GM19452 (cell line): Measurements from ENCODE around the gene TP53BP2.
A peak's percentile ranks its signal among the peaks of the same experiment; 100 is the strongest.

ENCODE experiments used
- ATAC-seq: cut with Tn5 transposase; IDR thresholded peaks from one replicate; pipeline ENCODE4 v1.9.1; 2021; ENCODE audit not compliant: unreplicated experiment

TP53BP2 gene

GRCh38 chr1:223770621-223771315 lies 75.0 kb downstream of the TP53BP2 start:
- no peak for ATAC-seq

- ATAC-seq, result no peak
These were observed 79.9 kb downstream of the TP53BP2 start for GRCh38 chr1:223765719-223766340.

- no peak for ATAC-seq
These were observed 80.6 kb downstream of the TP53BP2 start for GRCh38 chr1:223765036-223765718.

GRCh38 chr1:223763881-223764280 lies 81.9 kb downstream of the TP53BP2 start:
- ATAC-seq, result no peak

GRCh38 chr1:223763251-223763650 lies 82.5 kb downstream of the TP53BP2 start:
- ATAC-seq, result no peak

- ATAC-seq, result no peak
These were observed 84.3 kb downstream of the TP53BP2 start for GRCh38 chr1:223761411-223761810.

- ATAC-seq, result no peak
These were observed 84.9 kb downstream of the TP53BP2 start for GRCh38 chr1:223760833-223761232.

- no peak for ATAC-seq
These were observed 86.5 kb downstream of the TP53BP2 start for GRCh38 chr1:223759273-223759672.

- no peak for ATAC-seq
These were observed 87.0 kb downstream of the TP53BP2 start for GRCh38 chr1:223758734-223759133.

GRCh38 chr1:223756806-223757700 lies 88.7 kb downstream of the TP53BP2 start:
- ATAC-seq, result no peak

GRCh38 chr1:223755992-223756775 lies 89.6 kb downstream of the TP53BP2 start:
- no peak for ATAC-seq

GRCh38 chr1:223755432-223755792 lies 90.3 kb downstream of the TP53BP2 start:
- ATAC-seq, result no peak

- no peak for ATAC-seq
These were observed 90.9 kb downstream of the TP53BP2 start for GRCh38 chr1:223754681-223755431.

- ATAC-seq, result no peak
These were observed 92.8 kb downstream of the TP53BP2 start for GRCh38 chr1:223752721-223753515.

- no peak for ATAC-seq
These were observed 94.1 kb downstream of the TP53BP2 start for GRCh38 chr1:223751696-223752095.

- ATAC-seq, result no peak
These were observed 94.8 kb downstream of the TP53BP2 start for GRCh38 chr1:223750730-223751570.

- ATAC-seq, result peak; percentile 88
These were observed 96.7 kb downstream of the TP53BP2 start for GRCh38 chr1:223748773-223749733.
